Measurements from ENCODE around the gene FRMD4B.
"Not testable (repeated sequence)": the region's sequence is repeated elsewhere in the genome, so short reads cannot be mapped to it uniquely, and the experiment has no call there.

The FRMD4B gene

GRCh38 chr3:69240651-69241568 lies 145.0 kb downstream of the FRMD4B start:
- FAIRE-seq: no peak

- FAIRE-seq: no peak
Observed at GRCh38 chr3:69239063-69239462, 146.8 kb downstream of the FRMD4B start.

GRCh38 chr3:69236812-69237707 lies 148.8 kb downstream of the FRMD4B start:
- no peak for FAIRE-seq

- FAIRE-seq: no peak
Observed at GRCh38 chr3:69235882-69236281, 150.0 kb downstream of the FRMD4B start.

- not testable (repeated sequence) for FAIRE-seq
Observed at GRCh38 chr3:69235227-69235626, 150.7 kb downstream of the FRMD4B start.

- no peak for FAIRE-seq
Observed at GRCh38 chr3:69232482-69232881, 153.4 kb downstream of the FRMD4B start.

- FAIRE-seq: no peak
Observed at GRCh38 chr3:69231929-69232440, 153.9 kb downstream of the FRMD4B start.

GRCh38 chr3:69226071-69226470 lies 159.8 kb downstream of the FRMD4B start:
- FAIRE-seq: no peak

GRCh38 chr3:69219101-69219708 lies 166.7 kb downstream of the FRMD4B start:
- no peak for FAIRE-seq

GRCh38 chr3:69218079-69218478 lies 167.8 kb downstream of the FRMD4B start:
- FAIRE-seq: no peak

- FAIRE-seq: no peak
Observed at GRCh38 chr3:69216981-69217380, 168.9 kb downstream of the FRMD4B start.

- no peak for FAIRE-seq
Observed at GRCh38 chr3:69214241-69214640, 171.6 kb downstream of the FRMD4B start.

GRCh38 chr3:69212411-69213160 lies 173.3 kb downstream of the FRMD4B start:
- FAIRE-seq: no peak

GRCh38 chr3:69210068-69210730 lies 175.7 kb downstream of the FRMD4B start:
- no peak for FAIRE-seq

GRCh38 chr3:69209413-69209812 lies 176.5 kb downstream of the FRMD4B start:
- no peak for FAIRE-seq

- FAIRE-seq: no peak
Observed at GRCh38 chr3:69207031-69207430, 178.9 kb downstream of the FRMD4B start.

GRCh38 chr3:69205385-69205784 lies 180.5 kb downstream of the FRMD4B start:
- no peak for FAIRE-seq

- FAIRE-seq: no peak
Observed at GRCh38 chr3:69204315-69204957, 181.5 kb downstream of the FRMD4B start.

- FAIRE-seq: no peak
Observed at GRCh38 chr3:69203631-69204314, 182.1 kb downstream of the FRMD4B start.

GRCh38 chr3:69201658-69202057 lies 184.2 kb downstream of the FRMD4B start:
- FAIRE-seq: no peak

Measured in colon (tissue), 2 donors.